ENCODE measurements around the gene PEX12. TPM values are rescaled to one million over a fixed set of nuclear protein-coding genes. Genes with fewer than 3 reads are reported as not detected.

PEX12 gene
- total RNA-seq, 1 experiment from 2014 or later: 3.9 TPM

DNA sequence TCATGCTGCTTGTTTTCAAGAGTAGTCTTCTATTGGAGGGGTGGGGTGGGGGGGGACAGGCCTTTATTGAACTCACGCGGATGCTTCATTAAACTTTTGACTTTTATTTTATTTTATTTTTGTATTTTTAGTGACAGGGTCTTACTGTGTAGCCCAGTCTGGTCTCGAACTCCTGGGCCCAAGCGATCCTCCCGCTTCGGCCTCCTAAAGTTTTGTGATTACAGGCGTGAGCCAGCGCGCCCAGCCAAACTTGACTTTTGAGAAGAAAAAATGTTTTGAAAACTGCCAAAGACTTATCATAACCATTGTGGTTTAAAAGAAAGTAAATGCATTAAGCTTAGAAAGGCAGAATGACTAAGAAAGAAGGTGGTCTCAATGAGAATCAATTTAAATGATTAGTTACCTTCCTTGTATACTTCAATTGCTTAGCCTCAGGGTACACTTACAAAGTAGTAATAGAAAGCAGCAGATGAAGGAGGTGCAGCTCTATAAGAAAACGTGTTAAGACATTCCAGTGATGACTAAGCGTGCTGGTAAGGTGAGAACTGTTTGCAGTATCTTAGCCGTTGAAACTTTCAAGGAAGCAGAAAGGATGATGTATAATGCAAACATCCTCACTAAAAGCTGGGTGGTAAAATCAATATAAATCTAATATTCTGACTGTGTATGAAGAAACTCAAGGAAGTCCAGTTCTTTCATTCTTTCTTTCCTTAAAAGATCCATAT is 10.0 kb upstream of the PEX12 start:
- H2AFZ ChIP-seq (ENCODE audit: low read length): no peak overlapping the region
- peak; percentile 93 for DNase-seq
- intact Hi-C loops (cut with micrococcal nuclease): no loop called here
- peak overlapping the region; percentile 97 for H3K4me3 ChIP-seq (ENCODE audit: low read length)
- H3K9ac ChIP-seq (ENCODE audit: low read length): peak overlapping the region; percentile 96
- no peak for TF ChIP-seq EZH2 (IDR thresholded peaks at IDR 0.05; ENCODE audit: low read length, unreplicated experiment)
- no peak for TF ChIP-seq EZH2phosphoT487 (IDR thresholded peaks at IDR 0.05; ENCODE audit: borderline replicate concordance, low read length)
- TF ChIP-seq, protein P1, sequence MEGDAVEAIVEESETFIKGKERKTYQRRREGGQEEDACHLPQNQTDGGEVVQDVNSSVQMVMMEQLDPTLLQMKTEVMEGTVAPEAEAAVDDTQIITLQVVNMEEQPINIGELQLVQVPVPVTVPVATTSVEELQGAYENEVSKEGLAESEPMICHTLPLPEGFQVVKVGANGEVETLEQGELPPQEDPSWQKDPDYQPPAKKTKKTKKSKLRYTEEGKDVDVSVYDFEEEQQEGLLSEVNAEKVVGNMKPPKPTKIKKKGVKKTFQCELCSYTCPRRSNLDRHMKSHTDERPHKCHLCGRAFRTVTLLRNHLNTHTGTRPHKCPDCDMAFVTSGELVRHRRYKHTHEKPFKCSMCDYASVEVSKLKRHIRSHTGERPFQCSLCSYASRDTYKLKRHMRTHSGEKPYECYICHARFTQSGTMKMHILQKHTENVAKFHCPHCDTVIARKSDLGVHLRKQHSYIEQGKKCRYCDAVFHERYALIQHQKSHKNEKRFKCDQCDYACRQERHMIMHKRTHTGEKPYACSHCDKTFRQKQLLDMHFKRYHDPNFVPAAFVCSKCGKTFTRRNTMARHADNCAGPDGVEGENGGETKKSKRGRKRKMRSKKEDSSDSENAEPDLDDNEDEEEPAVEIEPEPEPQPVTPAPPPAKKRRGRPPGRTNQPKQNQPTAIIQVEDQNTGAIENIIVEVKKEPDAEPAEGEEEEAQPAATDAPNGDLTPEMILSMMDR (conservative IDR thresholded peaks at IDR 0.05; ENCODE audit: low read depth, low read length): no peak
- H3K27me3 ChIP-seq (ENCODE audit: low read length): no peaks in the 10 kb centered on the region
- H3F3A ChIP-seq (ENCODE audit: low read length, unreplicated experiment): peaks cover 5% of the 10 kb centered on the region
- H3K27ac ChIP-seq (ENCODE audit: low read length): peak overlapping the region; percentile 86
- CTCF ChIA-PET: no interaction called here
- no peaks in the 10 kb centered on the region for H3K9me2 ChIP-seq (replicated peaks; ENCODE audit: low read length)
- H3K4me1 ChIP-seq (ENCODE audit: insufficient read depth, low read length): peaks cover 25% of the 10 kb centered on the region
- H3K4me2 ChIP-seq (ENCODE audit: low read length): peak overlapping the region; percentile 90
- no peaks in the 10 kb centered on the region for H3K9me3 ChIP-seq (ENCODE audit: low read length)
- peaks cover 61% of the 10 kb centered on the region for H3K79me2 ChIP-seq (ENCODE audit: low read length)
- peak; percentile 85 for ATAC-seq
- peaks cover 21% of the 10 kb centered on the region for H4K20me1 ChIP-seq (ENCODE audit: low read length)
- POLR2A ChIA-PET (ENCODE audit: unreplicated experiment): interaction anchor here (1.0 kb wide), 1 partner anchor 10 kb away, joined by 3 read pairs; the partner anchor contains the start of gene PEX12
- TSS peak; percentile 53 for BruUV-seq (replicated peaks)
- peaks cover under 1% of the 10 kb centered on the region; the same call in 1 of the 2 replicates for H3K36me3 ChIP-seq (ENCODE audit: low read depth, low read length)

DNA sequence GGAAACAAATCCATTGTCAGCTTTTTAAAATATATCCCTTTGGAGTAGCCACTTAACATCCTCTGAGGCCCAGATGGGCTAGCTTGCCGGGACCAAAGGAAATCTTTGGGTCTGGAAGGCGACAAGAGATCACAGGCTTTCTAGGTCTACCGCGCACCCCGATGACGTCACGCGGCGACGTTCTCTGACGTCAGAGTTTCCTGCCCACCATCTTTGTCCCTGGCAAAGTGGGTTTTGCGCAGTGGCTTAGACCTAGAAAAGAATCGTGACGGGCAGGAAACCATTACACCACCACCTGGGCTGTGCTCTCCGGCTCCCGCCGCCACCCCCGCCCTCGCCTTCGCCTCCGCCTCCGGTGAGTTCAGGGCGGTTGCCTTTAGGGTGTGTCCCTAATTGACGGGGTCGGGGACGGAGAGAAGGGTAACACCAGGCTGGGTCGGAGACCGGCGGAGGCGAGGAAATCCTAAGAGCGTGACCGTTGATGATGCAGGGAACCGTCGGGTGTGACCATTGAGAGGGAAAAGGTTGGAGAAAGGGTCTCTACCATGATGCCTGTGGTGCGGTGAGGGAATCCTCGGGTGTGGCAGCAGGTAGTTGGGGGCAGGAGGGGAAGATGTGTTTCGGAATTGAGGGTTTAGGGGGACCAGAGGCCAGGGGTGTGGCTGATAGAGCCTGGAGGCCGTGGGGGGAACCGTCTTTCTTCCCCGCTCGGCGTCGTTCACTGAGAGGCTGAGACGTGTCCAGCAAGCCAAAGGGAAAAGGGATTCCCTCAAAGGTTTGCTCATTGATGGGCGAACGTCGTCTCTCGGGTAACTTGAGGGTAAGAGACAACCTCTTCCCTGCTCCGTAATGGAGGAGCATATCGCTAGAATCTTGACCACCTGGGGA is 8.9 kb upstream of the PEX12 start, which contains the start of gene AP2B1:
AP2B1 (plus strand) TSS at position 249 of the 888 bp plus-strand sequence. CDS start 6,709 bp downstream, outside the sequence.
- TF ChIP-seq, protein P1 (conservative IDR thresholded peaks at IDR 0.05; ENCODE audit: low read depth, low read length): no peak
- TF ChIP-seq EZH2 (IDR thresholded peaks at IDR 0.05; ENCODE audit: low read length, unreplicated experiment) (no peak), EZH2phosphoT487 (IDR thresholded peaks at IDR 0.05; ENCODE audit: borderline replicate concordance, low read length) (no peak)
- POLR2A ChIA-PET (ENCODE audit: unreplicated experiment): interaction anchor here (0.7 kb wide), 1 partner anchor 31 kb away, joined by 3 read pairs; no protein-coding TSS in a partner anchor
- intact Hi-C loops (cut with micrococcal nuclease): no loop called here
- TSS peak; percentile 80 for BruUV-seq (replicated peaks)
- H2AFZ ChIP-seq (ENCODE audit: low read length): peak within 1 kb of the TSS; percentile 90
- peaks cover 25% of the 10 kb centered on the region for H3K4me1 ChIP-seq (ENCODE audit: insufficient read depth, low read length)
- H3K4me2 ChIP-seq (ENCODE audit: low read length): peak within 1 kb of the TSS; percentile 90
- H3K79me2 ChIP-seq (ENCODE audit: low read length): peaks cover 51% of the 10 kb centered on the region
- peaks cover 21% of the 10 kb centered on the region for H4K20me1 ChIP-seq (ENCODE audit: low read length)
- H3K9me3 ChIP-seq (ENCODE audit: low read length): no peaks in the 10 kb centered on the region
- CTCF ChIA-PET: no interaction called here
- ATAC-seq (peak; percentile 72), DNase-seq (peak; percentile 91)
- H3K4me3 ChIP-seq (ENCODE audit: low read length): peak within 1 kb of the TSS; percentile 97
- H3K36me3 ChIP-seq (ENCODE audit: low read depth, low read length): no peaks in the 10 kb centered on the region; the same call in 1 of the 2 replicates
- peak within 1 kb of the TSS; percentile 96 for H3K9ac ChIP-seq (ENCODE audit: low read length)
- H3K9me2 ChIP-seq (replicated peaks; ENCODE audit: low read length): no peaks in the 10 kb centered on the region
- peaks cover 5% of the 10 kb centered on the region for H3F3A ChIP-seq (ENCODE audit: low read length, unreplicated experiment)
- H3K27ac ChIP-seq (ENCODE audit: low read length): peak within 1 kb of the TSS; percentile 86
- no peaks in the 10 kb centered on the region for H3K27me3 ChIP-seq (ENCODE audit: low read length)
